Astrocyte (in vitro differentiated cells and primary cell): ENCODE data around the gene KCNQ1.

Source experiments
- EZH2 ChIP-seq: IDR thresholded peaks from 2 replicates; pipeline ENCODE4 v1.6.1; 2012; ENCODE audit warnings: mild to moderate bottlenecking, low read length, inconsistent platforms; ENCODE audit not compliant: insufficient read depth
- TF ChIP-seq, protein P1 (sequence below): IDR thresholded peaks from 2 replicates; pipeline ENCODE4 v1.5.1; 2011; ENCODE audit warnings: low read depth, mild to moderate bottlenecking, inconsistent platforms, low read length, moderate library complexity; ENCODE audit not compliant: insufficient read depth

DNA sequence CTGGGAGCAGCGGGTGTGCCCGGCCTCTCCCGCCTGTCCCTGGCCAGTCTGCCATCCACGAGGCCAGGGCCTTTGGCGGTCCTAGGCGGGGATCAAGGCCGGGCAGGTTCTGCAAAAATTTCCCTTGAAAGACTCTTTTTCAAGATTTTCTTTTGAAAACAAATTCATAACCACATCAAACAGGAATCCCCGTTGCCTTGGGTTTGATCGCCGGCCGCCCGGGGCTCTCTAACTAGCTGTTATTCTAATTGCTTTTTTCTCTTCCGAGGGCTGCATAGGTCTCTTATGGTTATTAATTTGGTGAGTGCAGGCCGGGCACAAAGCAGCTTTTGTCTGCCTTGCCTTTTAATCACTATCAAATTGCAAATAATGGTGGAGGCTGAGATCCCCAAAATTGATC, 398.7 kb downstream of the KCNQ1 start:
- TF ChIP-seq, protein P1, sequence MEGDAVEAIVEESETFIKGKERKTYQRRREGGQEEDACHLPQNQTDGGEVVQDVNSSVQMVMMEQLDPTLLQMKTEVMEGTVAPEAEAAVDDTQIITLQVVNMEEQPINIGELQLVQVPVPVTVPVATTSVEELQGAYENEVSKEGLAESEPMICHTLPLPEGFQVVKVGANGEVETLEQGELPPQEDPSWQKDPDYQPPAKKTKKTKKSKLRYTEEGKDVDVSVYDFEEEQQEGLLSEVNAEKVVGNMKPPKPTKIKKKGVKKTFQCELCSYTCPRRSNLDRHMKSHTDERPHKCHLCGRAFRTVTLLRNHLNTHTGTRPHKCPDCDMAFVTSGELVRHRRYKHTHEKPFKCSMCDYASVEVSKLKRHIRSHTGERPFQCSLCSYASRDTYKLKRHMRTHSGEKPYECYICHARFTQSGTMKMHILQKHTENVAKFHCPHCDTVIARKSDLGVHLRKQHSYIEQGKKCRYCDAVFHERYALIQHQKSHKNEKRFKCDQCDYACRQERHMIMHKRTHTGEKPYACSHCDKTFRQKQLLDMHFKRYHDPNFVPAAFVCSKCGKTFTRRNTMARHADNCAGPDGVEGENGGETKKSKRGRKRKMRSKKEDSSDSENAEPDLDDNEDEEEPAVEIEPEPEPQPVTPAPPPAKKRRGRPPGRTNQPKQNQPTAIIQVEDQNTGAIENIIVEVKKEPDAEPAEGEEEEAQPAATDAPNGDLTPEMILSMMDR = no peak
- TF ChIP-seq EZH2 = no peak
